Activated CD8-positive, alpha-beta T cell treated with anti-CD3 and anti-CD28 coated beads, Interleukin-2, amount 10 ng/mL, durations not matched to agents 7 days and 5 days (primary cell): ENCODE measurements around the gene CELF4. TPM values are rescaled to one million over a fixed set of nuclear protein-coding genes. Genes with fewer than 3 reads are reported as not detected.

Source experiments
- ATAC-seq: fragments of 150-1000 bp; cut with Tn5 transposase; one replicate; pipeline ENCODE4 v1.10.0; 2021; ENCODE audit warnings: moderate library complexity
- CTCF ChIA-PET: fragments of 350-600 bp; sonication (Branson Sonifier 250); formaldehyde crosslinking; loops from one replicate; lab custom pipeline; 2021; ENCODE audit warnings: antibody characterized with exemption; lab: Charles Lee
- POLR2A ChIA-PET: fragments of 350-600 bp; sonication (Branson Sonifier 250); formaldehyde crosslinking; loops from one replicate; lab custom pipeline; 2021; ENCODE audit warnings: antibody characterized with exemption; lab: Charles Lee
- DNase-seq: peaks from one replicate; pipeline ENCODE4 v3.0.0-alpha.2; 2020
- H3K27ac Mint-ChIP-seq: one replicate; pipeline ENCODE4 v1.8.0; 2021; ENCODE audit warnings: mild to moderate bottlenecking, mixed read lengths
- H3K27me3 Mint-ChIP-seq: one replicate; pipeline ENCODE4 v1.8.0; 2021; ENCODE audit warnings: low read depth, mixed read lengths
- H3K36me3 Mint-ChIP-seq: one replicate; pipeline ENCODE4 v1.8.0; 2021; ENCODE audit warnings: low read depth, mixed read lengths
- H3K4me1 Mint-ChIP-seq: one replicate; pipeline ENCODE4 v1.8.0; 2021; ENCODE audit warnings: low read depth, mixed read lengths
- H3K4me3 Mint-ChIP-seq: one replicate; pipeline ENCODE4 v1.8.0; 2021; ENCODE audit warnings: mild to moderate bottlenecking, mixed read lengths
- H3K9me3 Mint-ChIP-seq: one replicate; pipeline ENCODE4 v1.8.0; 2022; ENCODE audit warnings: mixed read lengths; ENCODE audit not compliant: insufficient read depth
- total RNA-seq, 2 experiments: library from RNA; stranded (reverse); gene quantifications; one replicate each; pipeline ENCODE4 v1.2.3, GENCODE V29; 2021

CELF4 gene
- total RNA-seq, 2 experiments from 2014 or later, result not detected

GRCh38 chr18:37314534-37314933 lies 251.1 kb downstream of the CELF4 start:
- DNase-seq (no peak), ATAC-seq (no peak)
- H3K36me3 Mint-ChIP-seq, result no peaks in the 10 kb centered on the region
- ChIA-PET CTCF (no interaction called here), POLR2A (no interaction called here)
- H3K27me3 Mint-ChIP-seq, result no peaks in the 10 kb centered on the region
- H3K9me3 Mint-ChIP-seq, result no peaks in the 10 kb centered on the region
- no peaks in the 10 kb centered on the region for H3K4me1 Mint-ChIP-seq
- no peak overlapping the region for H3K4me3 Mint-ChIP-seq
- H3K27ac Mint-ChIP-seq, result no peak overlapping the region

- CTCF ChIA-PET, result no interaction called here
- no peak overlapping the region for H3K27ac Mint-ChIP-seq
- H3K27me3 Mint-ChIP-seq, result no peaks in the 10 kb centered on the region
- H3K9me3 Mint-ChIP-seq, result no peaks in the 10 kb centered on the region
- POLR2A ChIA-PET, result no interaction called here
- ATAC-seq (no peak), DNase-seq (no peak)
- no peaks in the 10 kb centered on the region for H3K4me1 Mint-ChIP-seq
- H3K36me3 Mint-ChIP-seq, result no peaks in the 10 kb centered on the region
- no peak overlapping the region for H3K4me3 Mint-ChIP-seq
These were observed 252.0 kb downstream of the CELF4 start for GRCh38 chr18:37313624-37314023.

- ChIA-PET CTCF (no interaction called here), POLR2A (no interaction called here)
- no peaks in the 10 kb centered on the region for H3K9me3 Mint-ChIP-seq
- ATAC-seq (no peak), DNase-seq (no peak)
- no peaks in the 10 kb centered on the region for H3K27me3 Mint-ChIP-seq
- H3K4me3 Mint-ChIP-seq, result no peak overlapping the region
- no peaks in the 10 kb centered on the region for H3K4me1 Mint-ChIP-seq
- no peak overlapping the region for H3K27ac Mint-ChIP-seq
- no peaks in the 10 kb centered on the region for H3K36me3 Mint-ChIP-seq
These were observed 255.7 kb downstream of the CELF4 start for GRCh38 chr18:37309861-37310260.

- Mint-ChIP-seq H3K4me3 (no peak overlapping the region), H3K36me3 (no peaks in the 10 kb centered on the region), H3K4me1 (no peaks in the 10 kb centered on the region), H3K27ac (no peak overlapping the region), H3K9me3 (no peaks in the 10 kb centered on the region), H3K27me3 (no peaks in the 10 kb centered on the region)
- ATAC-seq (no peak), DNase-seq (no peak)
- CTCF ChIA-PET, result no interaction called here
- POLR2A ChIA-PET, result no interaction called here
These were observed 256.5 kb downstream of the CELF4 start for GRCh38 chr18:37309059-37309458.

GRCh38 chr18:37307181-37307580 lies 258.4 kb downstream of the CELF4 start:
- ATAC-seq (no peak), DNase-seq (no peak)
- no peak overlapping the region for H3K27ac Mint-ChIP-seq
- CTCF ChIA-PET, result no interaction called here
- H3K36me3 Mint-ChIP-seq, result no peaks in the 10 kb centered on the region
- H3K4me3 Mint-ChIP-seq, result no peak overlapping the region
- H3K4me1 Mint-ChIP-seq, result no peaks in the 10 kb centered on the region
- H3K27me3 Mint-ChIP-seq, result no peaks in the 10 kb centered on the region
- H3K9me3 Mint-ChIP-seq, result no peaks in the 10 kb centered on the region
- POLR2A ChIA-PET, result no interaction called here

GRCh38 chr18:37306432-37306831 lies 259.2 kb downstream of the CELF4 start:
- DNase-seq, result no peak
- POLR2A ChIA-PET, result no interaction called here
- no peaks in the 10 kb centered on the region for H3K4me1 Mint-ChIP-seq
- CTCF ChIA-PET, result no interaction called here
- H3K9me3 Mint-ChIP-seq, result no peaks in the 10 kb centered on the region
- no peaks in the 10 kb centered on the region for H3K27me3 Mint-ChIP-seq
- H3K36me3 Mint-ChIP-seq, result no peaks in the 10 kb centered on the region
- H3K4me3 Mint-ChIP-seq, result no peak overlapping the region
- no peak overlapping the region for H3K27ac Mint-ChIP-seq
- no peak for ATAC-seq

GRCh38 chr18:37305066-37305465 lies 260.5 kb downstream of the CELF4 start:
- no peak for ATAC-seq
- no peaks in the 10 kb centered on the region for H3K9me3 Mint-ChIP-seq
- no peak for DNase-seq
- ChIA-PET CTCF (no interaction called here), POLR2A (no interaction called here)
- H3K27me3 Mint-ChIP-seq, result no peaks in the 10 kb centered on the region
- H3K4me1 Mint-ChIP-seq, result no peaks in the 10 kb centered on the region
- no peak overlapping the region for H3K4me3 Mint-ChIP-seq
- no peaks in the 10 kb centered on the region for H3K36me3 Mint-ChIP-seq
- H3K27ac Mint-ChIP-seq, result no peak overlapping the region

- no peaks in the 10 kb centered on the region for H3K9me3 Mint-ChIP-seq
- POLR2A ChIA-PET, result no interaction called here
- no peaks in the 10 kb centered on the region for H3K36me3 Mint-ChIP-seq
- H3K4me1 Mint-ChIP-seq, result no peaks in the 10 kb centered on the region
- no peak for ATAC-seq
- H3K27ac Mint-ChIP-seq, result no peak overlapping the region
- no peaks in the 10 kb centered on the region for H3K27me3 Mint-ChIP-seq
- H3K4me3 Mint-ChIP-seq, result no peak overlapping the region
- CTCF ChIA-PET, result no interaction called here
- DNase-seq, result no peak
These were observed 261.5 kb downstream of the CELF4 start for GRCh38 chr18:37304012-37304680.

- no peak for ATAC-seq
- no peaks in the 10 kb centered on the region for H3K36me3 Mint-ChIP-seq
- ChIA-PET CTCF (no interaction called here), POLR2A (interaction anchor here (0.6 kb wide), 1 partner anchor 474 kb away, joined by 3 read pairs; the partner anchor contains the start of genes KIAA1328 and TPGS2)
- H3K27me3 Mint-ChIP-seq, result no peaks in the 10 kb centered on the region
- H3K9me3 Mint-ChIP-seq, result no peaks in the 10 kb centered on the region
- H3K4me1 Mint-ChIP-seq, result no peaks in the 10 kb centered on the region
- no peak overlapping the region for H3K4me3 Mint-ChIP-seq
- H3K27ac Mint-ChIP-seq, result no peak overlapping the region
- no peak for DNase-seq
These were observed 262.6 kb downstream of the CELF4 start for GRCh38 chr18:37303009-37303408.

GRCh38 chr18:37302519-37302918 lies 263.1 kb downstream of the CELF4 start:
- POLR2A ChIA-PET, result interaction anchor here (0.6 kb wide), 1 partner anchor 474 kb away, joined by 3 read pairs; the partner anchor contains the start of genes KIAA1328 and TPGS2
- DNase-seq (no peak), ATAC-seq (no peak)
- Mint-ChIP-seq H3K4me3 (no peak overlapping the region), H3K27ac (no peak overlapping the region), H3K4me1 (no peaks in the 10 kb centered on the region), H3K36me3 (no peaks in the 10 kb centered on the region), H3K9me3 (no peaks in the 10 kb centered on the region), H3K27me3 (no peaks in the 10 kb centered on the region)
- CTCF ChIA-PET, result no interaction called here

GRCh38 chr18:37299471-37300304 lies 265.9 kb downstream of the CELF4 start:
- no peaks in the 10 kb centered on the region for H3K36me3 Mint-ChIP-seq
- H3K4me3 Mint-ChIP-seq, result no peak overlapping the region
- no peaks in the 10 kb centered on the region for H3K9me3 Mint-ChIP-seq
- ATAC-seq (no peak), DNase-seq (no peak)
- H3K27me3 Mint-ChIP-seq, result no peaks in the 10 kb centered on the region
- H3K27ac Mint-ChIP-seq, result no peak overlapping the region
- H3K4me1 Mint-ChIP-seq, result no peaks in the 10 kb centered on the region
- POLR2A ChIA-PET, result no interaction called here
- CTCF ChIA-PET, result no interaction called here

- no peak overlapping the region for H3K4me3 Mint-ChIP-seq
- DNase-seq (no peak), ATAC-seq (no peak)
- CTCF ChIA-PET, result no interaction called here
- H3K36me3 Mint-ChIP-seq, result no peaks in the 10 kb centered on the region
- H3K27ac Mint-ChIP-seq, result no peak overlapping the region
- no peaks in the 10 kb centered on the region for H3K4me1 Mint-ChIP-seq
- POLR2A ChIA-PET, result no interaction called here
- H3K27me3 Mint-ChIP-seq, result no peaks in the 10 kb centered on the region
- no peaks in the 10 kb centered on the region for H3K9me3 Mint-ChIP-seq
These were observed 266.8 kb downstream of the CELF4 start for GRCh38 chr18:37298816-37299215.
